NCI-H187 (cell line): Measurements from ENCODE around the gene TNC.

Experiments used
- DNase-seq, 2 experiments: peaks; one replicate each; lab custom pipeline; 2025; lab: John Stamatoyannopoulos, UW

The TNC gene

DNA sequence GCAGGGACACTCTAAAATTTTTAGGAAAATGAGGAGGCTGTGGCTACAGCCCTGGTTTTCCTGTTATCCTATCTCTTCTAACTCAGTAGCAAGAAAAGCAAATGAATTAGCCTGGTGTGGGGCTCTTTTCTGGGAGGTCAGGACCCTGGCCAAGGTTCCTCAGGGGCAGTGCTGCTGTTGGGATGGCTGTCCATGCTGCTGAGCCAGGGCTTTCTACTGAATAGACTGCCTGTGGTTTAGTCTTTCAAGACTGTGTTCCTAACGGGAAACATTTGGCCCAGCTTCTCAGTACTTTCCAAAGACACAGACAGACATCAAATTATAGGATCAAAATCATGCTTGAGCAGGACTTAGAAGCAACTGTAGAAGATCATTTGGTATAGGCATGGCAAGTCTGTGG is 18.1 kb downstream of the TNC start:
- no peak for DNase-seq

GRCh38 chr9:115098226-115098965 is 19.6 kb downstream of the TNC start:
- no peak for DNase-seq

- no peak for DNase-seq
Observed at GRCh38 chr9:115093520-115093919, 24.4 kb downstream of the TNC start.

GRCh38 chr9:115090486-115090885 is 27.5 kb downstream of the TNC start:
- no peak for DNase-seq

DNA sequence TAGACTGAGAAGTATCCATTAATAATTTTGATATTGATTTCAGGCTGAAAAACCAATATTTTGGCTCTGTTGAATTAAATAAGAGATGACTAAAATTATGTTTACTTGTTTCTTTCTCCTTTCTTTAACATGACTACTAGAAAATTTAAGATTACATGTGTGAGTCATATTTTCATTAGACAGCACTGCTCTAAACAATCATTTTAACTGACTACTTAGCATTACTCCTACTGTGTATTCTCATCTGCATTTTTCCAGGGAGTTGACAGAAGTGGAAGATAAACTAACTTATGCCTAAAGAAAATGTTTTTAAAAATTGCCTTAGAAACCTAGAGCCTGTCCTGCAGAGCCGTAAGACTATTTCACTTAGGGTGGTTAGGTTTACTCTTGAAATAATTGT is 29.1 kb downstream of the TNC start:
- no peak for DNase-seq

- no peak for DNase-seq
Observed at GRCh38 chr9:115086886-115087285, 31.1 kb downstream of the TNC start.

DNA sequence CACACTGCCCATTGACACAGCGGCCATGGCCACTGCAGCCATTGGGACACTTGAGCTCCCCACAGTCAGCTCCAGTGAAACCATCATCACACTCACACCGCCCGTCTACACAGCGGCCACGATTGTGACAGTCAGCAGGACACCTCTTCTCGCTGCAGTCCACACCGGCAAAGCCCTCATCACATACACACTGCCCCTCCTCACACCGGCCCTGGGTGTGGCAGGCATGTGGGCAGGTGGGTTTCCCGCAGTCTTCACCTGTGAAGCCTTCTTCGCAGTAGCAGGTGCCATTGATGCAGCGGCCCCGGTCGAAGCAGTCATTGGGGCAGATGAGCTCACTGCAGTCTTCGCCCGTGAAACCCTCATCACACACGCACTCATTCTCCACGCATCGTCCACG is 31.5 kb downstream of the TNC start:
- DNase-seq: no peak

GRCh38 chr9:115085773-115086377 is 32.1 kb downstream of the TNC start:
- no peak for DNase-seq

DNA sequence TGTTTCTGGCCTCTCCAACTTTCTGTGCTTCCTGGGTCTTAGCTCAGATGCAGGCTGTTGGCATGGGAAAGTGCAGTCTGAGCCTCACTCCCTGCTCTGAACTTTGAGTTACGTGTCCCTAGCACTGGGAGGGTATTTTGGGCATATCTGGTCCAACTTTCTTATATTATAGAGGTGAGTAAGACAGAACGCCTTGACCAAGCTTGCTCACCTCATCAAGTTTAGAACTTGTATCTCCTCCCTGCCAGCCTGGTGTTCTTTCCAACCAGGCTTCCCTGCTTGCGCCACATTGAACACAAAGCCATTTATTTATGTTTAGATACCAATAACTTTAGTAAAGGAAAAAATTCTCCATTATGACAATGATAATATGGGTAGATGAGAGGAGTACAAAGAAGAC is 33.2 kb downstream of the TNC start:
- no peak for DNase-seq

- DNase-seq: no peak
Observed at GRCh38 chr9:115084157-115084556, 33.8 kb downstream of the TNC start.

GRCh38 chr9:115080242-115080641 is 37.7 kb downstream of the TNC start:
- DNase-seq: no peak

DNA sequence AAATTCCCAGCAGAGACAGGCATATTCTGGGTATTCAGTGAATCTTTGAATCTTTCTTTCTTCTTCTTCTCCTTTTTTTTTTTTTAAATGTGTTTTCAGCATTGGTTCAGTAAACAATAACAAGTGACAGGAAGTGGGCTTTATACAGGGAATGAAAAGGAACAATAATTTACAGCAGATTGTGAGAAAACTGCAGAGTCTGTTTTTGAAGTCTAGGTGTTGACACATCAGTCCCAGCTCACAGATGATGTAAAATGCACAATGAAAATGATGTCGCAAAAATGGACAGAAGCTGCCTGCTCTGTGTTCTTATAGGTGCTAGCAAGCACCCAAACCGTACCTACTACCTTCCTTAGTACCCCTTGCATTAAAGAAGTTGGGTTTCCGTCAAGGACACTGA is 38.8 kb downstream of the TNC start:
- no peak for DNase-seq

DNA sequence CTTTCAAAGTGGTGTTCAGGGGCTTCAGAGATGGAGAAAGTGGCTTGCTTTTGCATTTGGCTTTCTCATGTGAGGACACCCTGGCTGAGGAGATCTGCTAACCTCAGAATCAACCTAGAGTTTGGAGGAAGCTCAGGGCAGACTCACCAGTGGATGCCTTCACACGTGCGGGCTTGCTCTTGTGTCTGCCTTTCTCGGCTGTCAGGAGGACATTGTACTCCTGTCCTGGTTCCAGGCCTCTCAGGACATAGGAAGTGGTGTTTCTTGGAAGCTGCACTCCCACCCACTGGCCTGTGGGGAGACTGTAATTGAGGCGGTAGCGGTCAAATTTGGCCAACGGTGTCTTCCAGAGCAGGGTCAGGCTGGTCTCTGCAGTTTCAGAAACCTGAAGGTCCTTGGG is 44.5 kb downstream of the TNC start:
- no peak for DNase-seq

DNA sequence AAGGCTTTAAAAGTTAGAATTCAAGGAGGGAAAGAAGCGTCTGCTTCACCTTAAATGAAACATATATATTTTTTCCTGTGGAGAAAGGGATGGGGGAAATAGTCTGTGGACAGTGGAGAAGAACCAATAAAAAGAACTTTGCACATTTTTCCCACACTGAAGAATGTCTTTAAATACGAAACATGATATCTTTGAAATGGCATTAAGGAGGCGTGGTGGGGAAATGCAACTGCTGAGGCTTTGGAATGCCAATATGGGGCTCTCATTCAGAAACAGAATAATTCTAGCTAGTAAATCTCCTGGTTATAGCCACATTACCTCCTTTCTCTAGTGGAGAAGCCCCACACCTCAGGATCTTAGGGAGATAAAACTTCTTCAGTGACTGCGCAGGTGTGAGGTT is 46.8 kb downstream of the TNC start:
- no peak for DNase-seq

DNA sequence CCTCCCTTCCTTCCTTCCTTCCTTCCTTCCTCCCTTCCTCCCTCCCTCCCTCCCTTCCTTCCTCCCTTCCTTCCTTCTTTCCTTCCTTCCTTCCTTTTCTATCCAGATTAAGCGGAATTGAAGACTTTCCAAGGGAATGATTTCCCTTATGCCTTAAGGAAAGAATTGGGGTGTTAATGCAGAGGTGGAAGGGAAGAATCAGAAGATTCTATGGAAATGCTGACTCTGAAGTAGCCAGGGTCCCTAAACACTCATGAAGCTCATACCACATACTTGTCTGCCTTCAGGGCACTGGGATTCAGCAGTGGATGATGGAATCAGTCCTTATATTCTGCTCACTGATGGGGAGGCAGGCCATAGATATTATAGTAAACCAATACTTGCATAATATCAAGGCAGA is 48.2 kb downstream of the TNC start:
- DNase-seq: no peak

- no peak for DNase-seq
Observed at GRCh38 chr9:115069302-115069701, 48.7 kb downstream of the TNC start.

DNA sequence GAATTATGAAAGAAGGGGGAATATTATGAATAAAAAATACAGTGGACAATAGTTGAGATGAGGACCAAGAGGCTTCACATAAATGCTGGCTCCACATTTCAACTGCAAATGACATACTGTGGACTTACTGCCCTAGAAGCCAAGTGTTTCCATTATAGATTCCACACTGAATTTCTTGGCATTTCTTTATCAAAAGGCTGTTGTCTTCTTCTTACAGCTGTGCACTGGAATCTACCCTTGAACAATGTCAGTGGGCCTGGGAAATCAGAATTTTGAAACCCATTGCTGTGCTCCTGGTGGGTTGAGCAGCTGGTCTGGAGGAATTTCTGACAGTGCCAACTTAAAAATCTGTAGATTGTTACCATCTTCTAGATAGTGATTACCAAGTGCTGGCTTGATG is 49.9 kb downstream of the TNC start:
- DNase-seq: no peak

- no peak for DNase-seq
Observed at GRCh38 chr9:115063058-115063845, 54.7 kb downstream of the TNC start.

DNA sequence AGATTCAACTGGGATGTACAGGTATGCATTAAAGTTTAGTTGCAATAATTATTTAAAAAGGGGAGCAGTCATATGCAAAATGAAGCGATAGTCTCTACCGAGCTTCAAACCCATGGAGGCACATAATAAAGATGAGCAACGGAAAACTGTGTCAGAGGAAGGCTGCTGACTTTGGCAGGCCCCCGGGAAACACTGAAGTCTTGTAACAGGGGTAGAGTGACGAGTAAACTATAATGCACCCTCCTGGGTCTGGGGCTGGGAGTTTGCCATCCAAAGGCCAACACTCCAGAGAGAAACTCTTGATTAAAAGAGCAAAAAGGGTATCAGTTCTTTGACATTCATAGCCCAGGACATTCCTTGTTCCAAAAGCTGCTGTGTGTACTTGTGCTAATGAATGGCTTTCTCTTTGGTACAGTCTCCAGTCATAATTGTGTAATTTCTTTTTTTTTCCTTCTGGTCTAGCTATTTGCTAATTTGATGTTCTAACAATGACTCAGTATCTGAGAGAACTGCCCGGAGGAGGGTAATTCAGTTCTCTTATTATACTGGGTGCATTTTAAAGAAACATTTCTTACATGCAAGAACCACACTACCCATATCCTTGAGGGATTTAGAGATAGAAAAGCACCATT is 59.2 kb downstream of the TNC start:
- DNase-seq: no peak

- no peak for DNase-seq
Observed at GRCh38 chr9:115058175-115058574, 59.8 kb downstream of the TNC start.

DNA sequence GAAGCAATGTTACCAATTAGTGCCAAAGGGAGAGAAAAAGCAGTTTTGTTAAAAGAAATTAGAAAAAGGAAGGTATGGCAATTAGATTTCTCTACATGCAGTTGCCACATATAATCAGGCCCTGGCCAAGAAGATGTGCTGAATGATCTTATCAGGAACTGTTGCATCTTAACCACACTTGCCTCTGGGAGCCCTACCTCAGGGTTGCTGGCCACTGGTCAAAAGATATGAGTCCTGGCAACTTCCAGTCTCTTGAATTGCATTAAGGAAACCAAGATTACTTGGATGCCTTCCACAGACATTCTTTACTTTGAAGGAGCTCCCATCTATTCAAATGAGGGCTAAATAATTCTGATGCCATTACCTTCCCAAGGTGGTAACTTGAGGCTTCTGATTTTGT is 60.4 kb downstream of the TNC start:
- DNase-seq: no peak

- DNase-seq: no peak
Observed at GRCh38 chr9:115050002-115050490, 67.9 kb downstream of the TNC start.

- DNase-seq: no peak
Observed at GRCh38 chr9:115046824-115047223, 71.1 kb downstream of the TNC start.
